ENCODE measurements around the gene FBXW11. TPM values are rescaled to one million over a fixed set of nuclear protein-coding genes. Genes with fewer than 3 reads are reported as not detected.
"Not testable (repeated sequence)": the region's sequence is repeated elsewhere in the genome, so short reads cannot be mapped to it uniquely, and the experiment has no call there.

The FBXW11 gene
- total and polyA plus RNA-seq, 10 of the 15 experiments (the other 5 are each of a cell fraction or from before 2014, with no cell fraction given), result 4.3 to 61.5 (median 40.0) TPM

- ChIA-PET CTCF (interaction anchor here (1.7 kb wide), 1 partner anchor 108 kb away, joined by 9 read pairs; no protein-coding TSS in a partner anchor), SMC1A (ENCODE audit: uncharacterized antibody, unreplicated experiment) (interaction anchor here (1.3 to 1.5 kb wide), 3 partner anchors 13 to 108 kb away, joined by 3 to 5 read pairs (median 3); partner anchors contain the start of gene FBXW11)
- H3K9me3 ChIP-seq (replicated peaks; ENCODE audit: control insufficient read depth, insufficient read depth, low read length); intact Hi-C loops (cut with micrococcal nuclease; ENCODE audit: unreplicated experiment); H3K4me3 ChIP-seq; DNase-seq (ENCODE audit: low read depth, low spot score); POLR2A ChIA-PET; FAIRE-seq; BruUV-seq (replicated peaks); H3K36me3 ChIP-seq (ENCODE audit: control insufficient read depth in 2 of 2, insufficient read depth in 2 of 2, low read length in 1 of 2); H2AFZ ChIP-seq (ENCODE audit: control insufficient read depth, low read depth, low read length); H3K27me3 ChIP-seq (replicated peaks in 1 of 2; ENCODE audit: control insufficient read depth in 2 of 2, insufficient read depth in 2 of 2, low read length in 1 of 2); in situ Hi-C loops (cut with MboI); ATAC-seq; H3K4me1 ChIP-seq (ENCODE audit: control insufficient read depth, insufficient read depth, low read length); H4K20me1 ChIP-seq (ENCODE audit: control insufficient read depth, insufficient read depth); H3K4me2 ChIP-seq (ENCODE audit: control insufficient read depth, insufficient read depth); H3K9ac ChIP-seq (ENCODE audit: control insufficient read depth, insufficient read depth, low read length); RAD21 ChIA-PET (ENCODE audit: unreplicated experiment); H3K79me2 ChIP-seq (ENCODE audit: control insufficient read depth, insufficient read depth, low read length); H3K27ac ChIP-seq (ENCODE audit: control insufficient read depth, insufficient read depth): not testable (repeated sequence)
- peak; percentile 32; the same call in 1 of the 2 replicates for TF ChIP-seq RAD21 (IDR thresholded peaks at IDR 0.05; ENCODE audit: insufficient read depth, low read depth, low read length)
- 78% methylated on average over 10 of the region's 10 CpGs for WGBS (ENCODE audit: insufficient coverage, insufficient replicate concordance, low lambda C conversion rate, missing lambda C conversion rate)
Measured at GRCh38 chr5:172020110-172020786, 13.8 kb upstream of the FBXW11 start.

DNA sequence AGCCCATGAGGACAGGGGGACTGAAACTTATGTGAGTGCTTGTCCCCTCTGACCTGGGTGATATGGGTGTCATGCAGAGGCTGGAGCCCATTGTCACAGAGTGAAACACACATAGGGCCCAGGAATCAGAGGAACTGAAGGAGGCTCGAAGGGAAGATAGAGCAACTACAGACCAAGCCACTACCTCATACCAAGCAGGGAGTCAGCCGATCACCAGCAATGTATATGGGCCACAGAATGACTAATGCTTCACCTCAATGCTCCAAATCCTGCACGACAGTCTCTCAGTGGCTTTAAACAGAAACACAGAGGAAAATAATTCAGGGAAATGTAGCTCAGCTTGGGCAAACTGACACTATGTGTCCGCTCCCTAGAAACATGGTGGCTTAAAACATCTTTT, 8.9 kb upstream of the FBXW11 start:
- BruUV-seq (replicated peaks), result no TSS peak
- no peaks in the 10 kb centered on the region for H4K20me1 ChIP-seq (ENCODE audit: control insufficient read depth, insufficient read depth)
- no peak overlapping the region for H3K4me3 ChIP-seq
- no peak for ATAC-seq
- no peak for FAIRE-seq
- DNase-seq (ENCODE audit: low read depth, low spot score), result no peak
- RAD21 ChIA-PET (ENCODE audit: unreplicated experiment), result no interaction called here
- intact Hi-C loops (cut with micrococcal nuclease; ENCODE audit: unreplicated experiment), result no loop called here
- CTCF ChIA-PET, result interaction anchor here (0.9 to 3.3 kb wide), 2 partner anchors 84 to 103 kb away, joined by 3 to 14 read pairs; no protein-coding TSS in a partner anchor
- H2AFZ ChIP-seq (ENCODE audit: control insufficient read depth, low read depth, low read length), result no peak overlapping the region
- no peak overlapping the region for H3K4me2 ChIP-seq (ENCODE audit: control insufficient read depth, insufficient read depth)
- POLR2A ChIA-PET, result no interaction called here
- no peaks in the 10 kb centered on the region for H3K79me2 ChIP-seq (ENCODE audit: control insufficient read depth, insufficient read depth, low read length)
- TF ChIP-seq, protein P1, sequence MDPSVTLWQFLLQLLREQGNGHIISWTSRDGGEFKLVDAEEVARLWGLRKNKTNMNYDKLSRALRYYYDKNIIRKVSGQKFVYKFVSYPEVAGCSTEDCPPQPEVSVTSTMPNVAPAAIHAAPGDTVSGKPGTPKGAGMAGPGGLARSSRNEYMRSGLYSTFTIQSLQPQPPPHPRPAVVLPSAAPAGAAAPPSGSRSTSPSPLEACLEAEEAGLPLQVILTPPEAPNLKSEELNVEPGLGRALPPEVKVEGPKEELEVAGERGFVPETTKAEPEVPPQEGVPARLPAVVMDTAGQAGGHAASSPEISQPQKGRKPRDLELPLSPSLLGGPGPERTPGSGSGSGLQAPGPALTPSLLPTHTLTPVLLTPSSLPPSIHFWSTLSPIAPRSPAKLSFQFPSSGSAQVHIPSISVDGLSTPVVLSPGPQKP (IDR thresholded peaks at IDR 0.05; ENCODE audit: low read depth, low read length), result no peak
- TF ChIP-seq EED (IDR thresholded peaks at IDR 0.05; ENCODE audit: low read depth) (no peak), TAF1 (IDR thresholded peaks at IDR 0.05; ENCODE audit: borderline replicate concordance, low read depth, low read length) (no peak), BACH1 (IDR thresholded peaks at IDR 0.05; ENCODE audit: borderline replicate concordance) (no peak), ZZZ3 (IDR thresholded peaks at IDR 0.05; ENCODE audit: control insufficient read depth, insufficient read length, low read depth) (no peak), NFYB (IDR thresholded peaks at IDR 0.05; ENCODE audit: insufficient read depth, low read depth, low read length) (no peak)
- TF ChIP-seq, protein P2, sequence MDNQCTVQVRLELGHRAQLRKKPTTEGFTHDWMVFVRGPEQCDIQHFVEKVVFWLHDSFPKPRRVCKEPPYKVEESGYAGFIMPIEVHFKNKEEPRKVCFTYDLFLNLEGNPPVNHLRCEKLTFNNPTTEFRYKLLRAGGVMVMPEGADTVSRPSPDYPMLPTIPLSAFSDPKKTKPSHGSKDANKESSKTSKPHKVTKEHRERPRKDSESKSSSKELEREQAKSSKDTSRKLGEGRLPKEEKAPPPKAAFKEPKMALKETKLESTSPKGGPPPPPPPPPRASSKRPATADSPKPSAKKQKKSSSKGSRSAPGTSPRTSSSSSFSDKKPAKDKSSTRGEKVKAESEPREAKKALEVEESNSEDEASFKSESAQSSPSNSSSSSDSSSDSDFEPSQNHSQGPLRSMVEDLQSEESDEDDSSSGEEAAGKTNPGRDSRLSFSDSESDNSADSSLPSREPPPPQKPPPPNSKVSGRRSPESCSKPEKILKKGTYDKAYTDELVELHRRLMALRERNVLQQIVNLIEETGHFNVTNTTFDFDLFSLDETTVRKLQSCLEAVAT (IDR thresholded peaks at IDR 0.05), result no peak
- TF ChIP-seq, protein P3, sequence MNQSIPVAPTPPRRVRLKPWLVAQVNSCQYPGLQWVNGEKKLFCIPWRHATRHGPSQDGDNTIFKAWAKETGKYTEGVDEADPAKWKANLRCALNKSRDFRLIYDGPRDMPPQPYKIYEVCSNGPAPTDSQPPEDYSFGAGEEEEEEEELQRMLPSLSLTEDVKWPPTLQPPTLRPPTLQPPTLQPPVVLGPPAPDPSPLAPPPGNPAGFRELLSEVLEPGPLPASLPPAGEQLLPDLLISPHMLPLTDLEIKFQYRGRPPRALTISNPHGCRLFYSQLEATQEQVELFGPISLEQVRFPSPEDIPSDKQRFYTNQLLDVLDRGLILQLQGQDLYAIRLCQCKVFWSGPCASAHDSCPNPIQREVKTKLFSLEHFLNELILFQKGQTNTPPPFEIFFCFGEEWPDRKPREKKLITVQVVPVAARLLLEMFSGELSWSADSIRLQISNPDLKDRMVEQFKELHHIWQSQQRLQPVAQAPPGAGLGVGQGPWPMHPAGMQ (IDR thresholded peaks at IDR 0.05; ENCODE audit: borderline replicate concordance), result no peak
- H3K27me3 ChIP-seq (replicated peaks in 1 of 2; ENCODE audit: control insufficient read depth in 2 of 2, insufficient read depth in 2 of 2, low read length in 1 of 2), result no peaks in the 10 kb centered on the region
- H3K9me3 ChIP-seq (replicated peaks; ENCODE audit: control insufficient read depth, insufficient read depth, low read length), result no peaks in the 10 kb centered on the region
- no peaks in the 10 kb centered on the region for H3K4me1 ChIP-seq (ENCODE audit: control insufficient read depth, insufficient read depth, low read length)
- in situ Hi-C loops (cut with MboI), result no loop called here
- WGBS (ENCODE audit: insufficient coverage, insufficient replicate concordance, low lambda C conversion rate, missing lambda C conversion rate), result 90% methylated on average over 4 of the region's 4 CpGs
- no peak overlapping the region for H3K9ac ChIP-seq (ENCODE audit: control insufficient read depth, insufficient read depth, low read length)
- no peak overlapping the region for H3K27ac ChIP-seq (ENCODE audit: control insufficient read depth, insufficient read depth)
- H3K36me3 ChIP-seq (ENCODE audit: control insufficient read depth in 2 of 2, insufficient read depth in 2 of 2, low read length in 1 of 2), result no peaks in the 10 kb centered on the region
- SMC1A ChIA-PET (ENCODE audit: uncharacterized antibody, unreplicated experiment), result no interaction called here
